Nephron progenitor cell (in vitro differentiated cells): ENCODE measurements around the gene FGF8.

Source experiments
- DNase-seq: peaks from one replicate; pipeline ENCODE4 v3.0.0; 2021
- H3K27ac Mint-ChIP-seq: 2 replicates; pipeline ENCODE4 v1.8.0; 2021; ENCODE audit warnings: mild to moderate bottlenecking, moderate library complexity, mixed read lengths
- H3K27me3 Mint-ChIP-seq: 2 replicates; pipeline ENCODE4 v1.8.0; 2021; ENCODE audit warnings: mild to moderate bottlenecking, low read depth, mixed read lengths; ENCODE audit not compliant: poor library complexity
- H3K36me3 Mint-ChIP-seq: 2 replicates; pipeline ENCODE4 v1.8.0; 2021; ENCODE audit warnings: low read depth, mixed read lengths
- H3K4me1 Mint-ChIP-seq: 2 replicates; pipeline ENCODE4 v1.8.0; 2021; ENCODE audit warnings: mixed read lengths
- H3K4me3 Mint-ChIP-seq: 2 replicates; pipeline ENCODE4 v1.8.0; 2021; ENCODE audit warnings: mild to moderate bottlenecking, moderate library complexity, mixed read lengths
- H3K9me3 Mint-ChIP-seq: 2 replicates; pipeline ENCODE4 v1.8.0; 2021; ENCODE audit warnings: mild to moderate bottlenecking, moderate library complexity, mixed read lengths
- CTCF ChIP-seq: fragments of 200-600 bp; sonication (generic); IDR thresholded peaks from 2 replicates; pipeline ENCODE4 v1.5.0; 2021; ENCODE audit warnings: antibody characterized with exemption

Gene FGF8

DNA sequence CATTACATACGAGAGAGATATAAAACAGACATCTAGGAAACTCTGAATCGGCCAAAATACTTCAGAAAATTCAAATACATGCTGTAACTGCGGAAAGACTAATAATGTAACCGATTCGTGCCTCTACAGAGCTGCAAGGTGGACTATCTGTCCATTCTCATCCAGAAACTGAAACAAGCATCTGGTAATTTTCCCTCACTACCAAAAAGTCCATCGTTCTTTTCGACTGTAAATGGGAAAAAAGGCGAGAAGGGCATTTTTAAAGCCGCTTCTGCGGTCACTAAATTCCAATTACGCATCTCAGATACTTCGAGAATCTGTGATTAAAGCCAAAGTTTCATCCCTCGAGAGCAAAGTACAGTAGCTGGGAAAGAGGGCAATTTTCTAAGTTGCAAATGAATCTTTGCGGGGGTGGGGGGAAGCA is 41.0 kb upstream of the FGF8 start:
- Mint-ChIP-seq H3K4me3 (peak overlapping the region; percentile 92), H3K4me1 (peaks cover 64% of the 10 kb centered on the region), H3K36me3 (peaks cover 29% of the 10 kb centered on the region), H3K27me3 (no peaks in the 10 kb centered on the region), H3K27ac (peak overlapping the region; percentile 99), H3K9me3 (no peaks in the 10 kb centered on the region)
- TF ChIP-seq CTCF: no peak
- DNase-seq: no peak

GRCh38 chr10:101816376-101816775 is 40.5 kb upstream of the FGF8 start:
- Mint-ChIP-seq H3K27ac (no peak overlapping the region), H3K4me3 (peak overlapping the region; percentile 92), H3K27me3 (no peaks in the 10 kb centered on the region), H3K4me1 (peaks cover 58% of the 10 kb centered on the region), H3K9me3 (no peaks in the 10 kb centered on the region), H3K36me3 (peaks cover 25% of the 10 kb centered on the region)
- no peak for TF ChIP-seq CTCF
- DNase-seq: no peak

- H3K4me3 Mint-ChIP-seq: peak overlapping the region; percentile 92
- peak overlapping the region; percentile 79 for H3K27ac Mint-ChIP-seq
- no peaks in the 10 kb centered on the region for H3K27me3 Mint-ChIP-seq
- DNase-seq: no peak
- H3K9me3 Mint-ChIP-seq: no peaks in the 10 kb centered on the region
- TF ChIP-seq CTCF: no peak
- peaks cover 49% of the 10 kb centered on the region for H3K4me1 Mint-ChIP-seq
- peaks cover 33% of the 10 kb centered on the region for H3K36me3 Mint-ChIP-seq
These were observed 38.7 kb upstream of the FGF8 start for GRCh38 chr10:101814466-101815071.

DNA sequence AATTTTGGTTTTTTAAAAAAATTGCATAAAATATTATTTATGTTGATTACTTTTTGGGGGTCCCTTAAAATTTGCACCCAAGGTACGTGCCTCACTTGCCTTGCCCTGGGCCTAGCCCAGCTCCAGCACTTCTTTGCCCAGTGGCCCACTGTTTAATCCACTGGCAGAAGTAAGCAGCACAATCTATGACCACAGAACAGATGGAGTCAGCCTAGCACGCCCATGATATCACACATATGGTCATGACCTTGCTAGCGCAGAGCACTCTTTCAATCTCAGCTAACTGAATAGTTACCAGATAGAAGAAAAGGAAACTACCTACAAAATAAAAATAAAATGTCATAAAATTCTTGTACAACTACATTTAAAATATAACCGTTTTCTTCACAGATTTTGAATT is 36.7 kb upstream of the FGF8 start:
- Mint-ChIP-seq H3K36me3 (peaks cover 48% of the 10 kb centered on the region), H3K4me1 (peaks cover 38% of the 10 kb centered on the region), H3K9me3 (no peaks in the 10 kb centered on the region), H3K27me3 (no peaks in the 10 kb centered on the region), H3K27ac (no peak overlapping the region), H3K4me3 (no peak overlapping the region)
- no peak for TF ChIP-seq CTCF
- no peak for DNase-seq

- Mint-ChIP-seq H3K4me1 (no peaks in the 10 kb centered on the region), H3K27me3 (no peaks in the 10 kb centered on the region), H3K27ac (peak overlapping the region; percentile 36), H3K36me3 (peaks cover 68% of the 10 kb centered on the region), H3K4me3 (no peak overlapping the region), H3K9me3 (no peaks in the 10 kb centered on the region)
- no peak for DNase-seq
- TF ChIP-seq CTCF: no peak
These were observed 31.2 kb upstream of the FGF8 start for GRCh38 chr10:101807158-101807557.

GRCh38 chr10:101803511-101803910 is 27.6 kb upstream of the FGF8 start:
- Mint-ChIP-seq H3K4me1 (no peaks in the 10 kb centered on the region), H3K4me3 (no peak overlapping the region), H3K9me3 (no peaks in the 10 kb centered on the region), H3K36me3 (peaks cover 85% of the 10 kb centered on the region), H3K27me3 (no peaks in the 10 kb centered on the region), H3K27ac (no peak overlapping the region)
- DNase-seq: no peak
- TF ChIP-seq CTCF: no peak
